ENCODE data around the gene ANKRD33B. TPM values are rescaled to one million over a fixed set of nuclear protein-coding genes. Genes with fewer than 3 reads are reported as not detected.

Gene ANKRD33B
- total and polyA plus RNA-seq, 7 donors = 1.4 to 32.7 (median 7.8) TPM

DNA sequence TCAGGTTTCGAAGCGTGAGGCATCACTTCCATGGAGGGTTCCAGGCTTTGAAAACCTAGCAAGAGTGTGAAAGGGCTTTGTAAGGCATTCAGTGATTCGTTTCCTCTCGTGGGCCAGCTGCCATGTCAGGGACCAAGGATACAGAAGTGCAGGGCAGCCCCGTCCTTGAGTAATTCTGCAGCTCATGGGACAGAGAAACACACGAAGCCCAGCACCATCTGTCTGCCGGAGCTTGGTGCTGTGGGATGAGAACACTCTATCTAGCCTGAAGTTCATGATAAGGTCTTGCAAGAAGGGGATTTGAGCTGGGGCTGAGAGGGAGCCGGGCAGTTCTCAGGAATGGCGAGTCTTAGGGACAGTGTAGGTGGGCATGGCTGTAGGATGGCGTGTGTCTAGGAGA lies 55.8 kb downstream of the ANKRD33B start:
- TF ChIP-seq, protein P1, sequence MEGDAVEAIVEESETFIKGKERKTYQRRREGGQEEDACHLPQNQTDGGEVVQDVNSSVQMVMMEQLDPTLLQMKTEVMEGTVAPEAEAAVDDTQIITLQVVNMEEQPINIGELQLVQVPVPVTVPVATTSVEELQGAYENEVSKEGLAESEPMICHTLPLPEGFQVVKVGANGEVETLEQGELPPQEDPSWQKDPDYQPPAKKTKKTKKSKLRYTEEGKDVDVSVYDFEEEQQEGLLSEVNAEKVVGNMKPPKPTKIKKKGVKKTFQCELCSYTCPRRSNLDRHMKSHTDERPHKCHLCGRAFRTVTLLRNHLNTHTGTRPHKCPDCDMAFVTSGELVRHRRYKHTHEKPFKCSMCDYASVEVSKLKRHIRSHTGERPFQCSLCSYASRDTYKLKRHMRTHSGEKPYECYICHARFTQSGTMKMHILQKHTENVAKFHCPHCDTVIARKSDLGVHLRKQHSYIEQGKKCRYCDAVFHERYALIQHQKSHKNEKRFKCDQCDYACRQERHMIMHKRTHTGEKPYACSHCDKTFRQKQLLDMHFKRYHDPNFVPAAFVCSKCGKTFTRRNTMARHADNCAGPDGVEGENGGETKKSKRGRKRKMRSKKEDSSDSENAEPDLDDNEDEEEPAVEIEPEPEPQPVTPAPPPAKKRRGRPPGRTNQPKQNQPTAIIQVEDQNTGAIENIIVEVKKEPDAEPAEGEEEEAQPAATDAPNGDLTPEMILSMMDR (IDR thresholded peaks at IDR 0.05) = no peak
- intact Hi-C loops (cut with DNase I) = no loop called here
- Histone ChIP-seq H3K36me3 (ENCODE audit: insufficient read depth in 1 of 2, low read depth in 1 of 2) (no peaks in the 10 kb centered on the region), H3K27me3 (ENCODE audit: insufficient read depth in 3 of 3, low read length in 2 of 3) (no peaks in the 10 kb centered on the region), H3K4me3 (no peak overlapping the region), H3K27ac (no peak overlapping the region), H3K4me1 (no peaks in the 10 kb centered on the region), H3K9me3 (no peaks in the 10 kb centered on the region)
- 78 to 92% (median 81%) methylated on average over 10 of the region's 10 CpGs for WGBS, 3 donors
- ATAC-seq (no peak), DNase-seq (no peak)

DNA sequence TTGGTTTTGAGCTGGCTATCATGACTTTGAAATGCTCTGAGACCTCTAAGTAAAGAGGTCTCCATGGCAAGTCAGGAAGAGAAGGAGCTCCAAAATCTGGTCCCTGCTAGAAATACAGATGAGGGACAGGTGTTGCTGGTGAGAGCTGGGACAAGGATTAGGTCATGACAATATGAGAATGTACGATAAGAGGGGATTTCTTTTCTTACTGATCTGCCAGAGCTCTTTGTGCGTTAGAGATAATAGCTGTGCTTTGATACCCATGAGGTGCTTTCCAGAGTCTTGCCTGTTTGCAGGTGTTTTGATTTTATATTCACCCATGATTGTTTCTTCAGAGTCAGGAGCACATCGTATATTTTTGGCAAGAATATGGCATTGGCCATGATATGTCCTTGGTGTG lies 56.5 kb downstream of the ANKRD33B start:
- Histone ChIP-seq H3K27me3 (ENCODE audit: insufficient read depth in 3 of 3, low read length in 2 of 3) (no peaks in the 10 kb centered on the region), H3K27ac (no peak overlapping the region), H3K36me3 (ENCODE audit: insufficient read depth in 1 of 2, low read depth in 1 of 2) (no peaks in the 10 kb centered on the region), H3K4me3 (no peak overlapping the region), H3K9me3 (no peaks in the 10 kb centered on the region), H3K4me1 (no peaks in the 10 kb centered on the region)
- WGBS, 3 donors = 60 to 83% (median 67%) methylated on average over 3 of the region's 3 CpGs
- DNase-seq (no peak), ATAC-seq (no peak)
- TF ChIP-seq, protein P1 (IDR thresholded peaks at IDR 0.05) = no peak
- intact Hi-C loops (cut with DNase I) = no loop called here

- Histone ChIP-seq H3K9me3 (no peaks in the 10 kb centered on the region), H3K4me3 (no peak overlapping the region), H3K27me3 (ENCODE audit: insufficient read depth in 3 of 3, low read length in 2 of 3) (no peaks in the 10 kb centered on the region), H3K36me3 (ENCODE audit: insufficient read depth in 1 of 2, low read depth in 1 of 2) (no peaks in the 10 kb centered on the region), H3K4me1 (no peaks in the 10 kb centered on the region), H3K27ac (no peak overlapping the region)
- intact Hi-C loops (cut with DNase I) = no loop called here
- 75 to 84% (median 76%) methylated on average over 1 of the region's 1 CpG for WGBS, 3 donors
- TF ChIP-seq, protein P1 (IDR thresholded peaks at IDR 0.05) = no peak
- DNase-seq = no peak
- ATAC-seq = no peak
Observed at GRCh38 chr5:10621832-10622231, 58.0 kb downstream of the ANKRD33B start.

- H3K9me3 ChIP-seq = no peaks in the 10 kb centered on the region
- H3K4me1 ChIP-seq = peaks cover 9% of the 10 kb centered on the region
- 30 to 40% (median 38%) methylated on average over 4 of the region's 4 CpGs for WGBS, 3 donors
- H3K27me3 ChIP-seq (ENCODE audit: insufficient read depth in 3 of 3, low read length in 2 of 3) = no peaks in the 10 kb centered on the region
- ATAC-seq (peak in 1 of 4 donors; percentile 29), DNase-seq (no peak)
- H3K36me3 ChIP-seq (ENCODE audit: insufficient read depth in 1 of 2, low read depth in 1 of 2) = no peaks in the 10 kb centered on the region
- H3K27ac ChIP-seq = no peak overlapping the region
- TF ChIP-seq, protein P1 (IDR thresholded peaks at IDR 0.05) = no peak
- intact Hi-C loops (cut with DNase I) = no loop called here
- no peak overlapping the region for H3K4me3 ChIP-seq
Observed at GRCh38 chr5:10622810-10623209, 58.9 kb downstream of the ANKRD33B start.

GRCh38 chr5:10623305-10623910 lies 59.5 kb downstream of the ANKRD33B start:
- H3K27ac ChIP-seq = no peak overlapping the region
- H3K4me1 ChIP-seq = peaks cover 9% of the 10 kb centered on the region
- DNase-seq (no peak), ATAC-seq (no peak)
- H3K36me3 ChIP-seq (ENCODE audit: insufficient read depth in 1 of 2, low read depth in 1 of 2) = no peaks in the 10 kb centered on the region
- H3K9me3 ChIP-seq = no peaks in the 10 kb centered on the region
- no peak overlapping the region for H3K4me3 ChIP-seq
- WGBS, 3 donors = 69 to 78% (median 71%) methylated on average over 10 of the region's 10 CpGs
- TF ChIP-seq, protein P1 (IDR thresholded peaks at IDR 0.05) = no peak
- no peaks in the 10 kb centered on the region for H3K27me3 ChIP-seq (ENCODE audit: insufficient read depth in 3 of 3, low read length in 2 of 3)
- intact Hi-C loops (cut with DNase I) = no loop called here

Data from psoas muscle (tissue), 8 donors.